ENCODE measurements around the gene CDRT15.

DNA sequence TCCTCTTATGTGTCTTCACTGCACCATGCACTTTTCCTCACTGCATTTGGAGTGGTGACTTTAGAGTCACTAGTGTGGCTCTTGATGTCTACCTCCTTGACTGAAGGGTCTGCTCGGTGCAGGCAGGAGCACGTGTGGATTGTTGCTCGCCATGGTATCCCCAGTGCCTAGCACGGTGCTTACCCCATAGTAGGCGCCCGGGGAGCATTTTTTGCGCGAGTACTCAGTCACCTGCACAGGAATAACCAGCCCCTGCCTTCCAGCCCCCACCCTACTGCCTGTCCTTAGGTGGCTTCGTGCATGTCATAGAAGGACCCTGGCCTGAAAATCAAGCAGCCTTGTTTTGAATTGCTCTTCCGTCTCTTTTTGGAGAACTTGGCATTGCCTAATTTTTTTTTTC, 31.3 kb downstream of the CDRT15 start:
- TF ChIP-seq MZF1 (tag by site-specific recombination; IDR thresholded peaks at IDR 0.05; ENCODE audit: borderline replicate concordance) = no peak
- TF ChIP-seq, protein P1, sequence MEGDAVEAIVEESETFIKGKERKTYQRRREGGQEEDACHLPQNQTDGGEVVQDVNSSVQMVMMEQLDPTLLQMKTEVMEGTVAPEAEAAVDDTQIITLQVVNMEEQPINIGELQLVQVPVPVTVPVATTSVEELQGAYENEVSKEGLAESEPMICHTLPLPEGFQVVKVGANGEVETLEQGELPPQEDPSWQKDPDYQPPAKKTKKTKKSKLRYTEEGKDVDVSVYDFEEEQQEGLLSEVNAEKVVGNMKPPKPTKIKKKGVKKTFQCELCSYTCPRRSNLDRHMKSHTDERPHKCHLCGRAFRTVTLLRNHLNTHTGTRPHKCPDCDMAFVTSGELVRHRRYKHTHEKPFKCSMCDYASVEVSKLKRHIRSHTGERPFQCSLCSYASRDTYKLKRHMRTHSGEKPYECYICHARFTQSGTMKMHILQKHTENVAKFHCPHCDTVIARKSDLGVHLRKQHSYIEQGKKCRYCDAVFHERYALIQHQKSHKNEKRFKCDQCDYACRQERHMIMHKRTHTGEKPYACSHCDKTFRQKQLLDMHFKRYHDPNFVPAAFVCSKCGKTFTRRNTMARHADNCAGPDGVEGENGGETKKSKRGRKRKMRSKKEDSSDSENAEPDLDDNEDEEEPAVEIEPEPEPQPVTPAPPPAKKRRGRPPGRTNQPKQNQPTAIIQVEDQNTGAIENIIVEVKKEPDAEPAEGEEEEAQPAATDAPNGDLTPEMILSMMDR (tag by site-specific recombination; IDR thresholded peaks at IDR 0.05) = no peak
- TF ChIP-seq, protein P2, sequence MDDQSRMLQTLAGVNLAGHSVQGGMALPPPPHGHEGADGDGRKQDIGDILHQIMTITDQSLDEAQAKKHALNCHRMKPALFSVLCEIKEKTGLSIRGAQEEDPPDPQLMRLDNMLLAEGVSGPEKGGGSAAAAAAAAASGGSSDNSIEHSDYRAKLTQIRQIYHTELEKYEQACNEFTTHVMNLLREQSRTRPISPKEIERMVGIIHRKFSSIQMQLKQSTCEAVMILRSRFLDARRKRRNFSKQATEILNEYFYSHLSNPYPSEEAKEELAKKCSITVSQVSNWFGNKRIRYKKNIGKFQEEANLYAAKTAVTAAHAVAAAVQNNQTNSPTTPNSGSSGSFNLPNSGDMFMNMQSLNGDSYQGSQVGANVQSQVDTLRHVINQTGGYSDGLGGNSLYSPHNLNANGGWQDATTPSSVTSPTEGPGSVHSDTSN (CRISPR knock-in tag; IDR thresholded peaks at IDR 0.05) = no peak
- TF ChIP-seq ZSCAN30 (tag by site-specific recombination; IDR thresholded peaks at IDR 0.05) = no peak
